ENCODE results near the gene CSMD2.

The CSMD2 gene

DNA sequence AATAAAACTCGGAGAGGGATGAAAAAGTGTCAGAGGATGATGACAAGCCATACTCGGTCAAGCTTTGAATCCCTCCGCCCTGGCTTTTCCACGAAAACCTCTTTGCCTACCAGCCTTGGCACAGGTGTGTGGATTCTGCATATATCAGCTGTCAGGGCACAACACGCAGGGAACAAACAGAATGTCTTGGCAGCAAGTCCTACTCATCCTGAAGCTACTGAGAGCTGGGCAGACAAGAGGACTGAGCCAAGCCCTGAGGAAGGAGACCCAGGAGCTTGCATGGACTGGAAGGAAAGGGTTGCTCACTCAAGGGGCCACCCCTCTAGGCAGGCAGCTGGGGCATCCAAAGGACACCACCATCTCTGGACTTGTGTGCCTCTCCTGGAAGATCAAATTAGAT is 168.7 kb downstream of the CSMD2 start:
- DNase-seq: no peak

DNA sequence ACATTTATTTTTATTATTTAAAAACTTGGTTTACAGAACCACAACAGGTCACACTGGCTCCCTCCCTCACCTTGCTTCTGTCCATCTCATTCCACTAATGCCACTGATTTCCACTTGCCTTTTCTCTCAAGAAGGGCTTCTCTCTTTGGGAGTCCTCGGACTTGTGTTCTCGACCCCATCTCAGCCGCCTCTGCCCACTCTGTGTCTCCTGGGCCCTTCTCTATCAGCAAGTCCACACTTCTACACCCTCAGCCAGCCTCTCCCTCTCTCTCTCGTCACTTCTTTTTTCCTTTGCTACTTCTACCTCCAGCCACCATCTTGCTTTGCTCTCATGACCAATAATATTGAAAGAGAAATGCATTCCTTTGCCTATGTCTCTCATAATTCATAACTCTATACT is 171.7 kb downstream of the CSMD2 start:
- DNase-seq: no peak

- no peak for DNase-seq
These were observed 174.7 kb downstream of the CSMD2 start for GRCh38 chr1:33990281-33990680.

- DNase-seq: no peak
These were observed 176.9 kb downstream of the CSMD2 start for GRCh38 chr1:33988161-33988560.

DNA sequence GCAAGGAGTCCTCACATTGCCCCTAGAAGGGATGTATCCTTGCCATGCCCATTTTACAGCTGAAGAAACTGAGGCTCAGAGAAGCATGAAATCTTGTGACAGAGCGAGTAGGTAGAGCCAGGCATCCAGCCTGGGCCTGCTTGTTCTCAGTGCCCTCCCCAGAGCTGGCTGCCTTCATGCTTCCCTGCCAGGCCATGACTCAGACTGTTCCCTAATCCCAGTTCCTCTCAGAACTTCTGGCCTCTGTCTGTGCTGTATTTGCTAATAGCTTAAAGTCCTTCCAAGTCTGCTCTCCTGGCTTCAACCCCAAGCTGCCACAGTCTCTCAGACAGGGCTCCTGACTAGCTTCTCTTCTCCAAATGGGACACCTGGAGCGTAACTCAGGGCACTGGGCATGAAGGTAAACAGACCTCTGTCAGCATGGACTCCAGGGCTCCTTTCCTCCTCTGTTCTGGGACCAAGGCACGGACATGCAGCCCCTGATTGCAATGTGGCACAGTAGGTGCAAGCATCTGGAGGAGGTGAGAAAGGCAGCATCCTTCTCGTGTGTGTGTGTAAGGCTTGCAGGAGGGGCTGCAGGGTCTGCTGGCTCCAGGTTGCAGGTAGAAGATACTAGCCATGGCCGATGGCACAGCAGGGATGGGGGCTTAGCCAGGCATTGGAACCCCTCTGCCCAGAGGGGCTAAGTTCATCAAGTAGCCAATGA is 178.5 kb downstream of the CSMD2 start:
- no peak for DNase-seq

GRCh38 chr1:33985656-33986055 is 179.4 kb downstream of the CSMD2 start:
- no peak for DNase-seq

DNA sequence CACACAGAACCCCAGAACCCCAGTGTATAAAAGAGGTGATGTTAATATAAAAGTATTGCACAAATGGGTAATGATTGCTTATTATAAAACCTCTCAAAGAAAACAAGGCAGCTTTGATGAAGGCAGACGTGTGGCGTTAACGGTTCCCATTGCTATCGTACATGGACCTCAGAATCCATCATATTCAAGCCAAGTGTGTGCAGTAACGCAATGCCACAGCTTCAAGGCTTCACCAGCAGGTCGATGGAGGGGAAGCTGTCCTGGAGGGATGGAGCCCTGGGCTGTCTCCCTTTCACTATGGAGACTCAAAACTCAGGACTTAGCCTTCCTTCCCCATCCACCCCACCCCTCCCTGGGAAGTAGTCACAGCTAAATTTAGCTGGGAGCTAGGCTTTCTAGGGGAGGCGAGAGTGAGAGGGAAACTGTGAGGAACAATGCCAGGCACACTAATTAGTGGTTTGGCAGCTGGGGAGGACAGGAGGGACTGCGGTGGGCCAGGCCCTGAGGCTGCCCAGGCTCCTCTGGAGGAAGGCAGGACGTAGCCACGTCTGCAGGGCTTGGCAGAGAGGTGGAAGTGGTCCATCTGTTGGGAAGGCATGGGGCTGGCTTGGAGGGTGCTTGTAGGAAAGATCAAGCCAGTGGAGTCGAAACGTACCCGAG is 180.0 kb downstream of the CSMD2 start:
- DNase-seq: no peak

DNA sequence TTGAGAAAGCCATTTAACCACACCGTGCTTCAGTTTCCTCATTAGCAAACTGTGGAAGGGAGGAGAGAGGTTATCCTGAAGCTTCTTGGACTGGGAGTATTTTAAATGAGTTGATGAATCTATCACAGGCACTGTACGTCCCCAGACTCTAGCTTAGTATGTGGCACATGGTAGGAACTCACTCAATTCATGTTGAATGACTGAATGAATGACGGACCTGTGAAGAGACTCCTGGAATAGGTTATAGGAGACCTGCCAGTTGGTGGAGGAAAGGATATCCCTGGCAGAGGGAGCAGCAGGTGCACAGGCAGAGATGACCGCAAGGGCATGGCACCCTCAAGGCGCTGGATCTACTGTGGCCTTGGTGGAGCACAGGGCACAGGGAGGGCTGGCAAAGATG is 182.6 kb downstream of the CSMD2 start:
- no peak for DNase-seq

GRCh38 chr1:33979341-33979740 is 185.7 kb downstream of the CSMD2 start:
- no peak for DNase-seq

GRCh38 chr1:33975961-33976360 is 189.1 kb downstream of the CSMD2 start:
- no peak for DNase-seq

GRCh38 chr1:33973799-33974545 is 191.1 kb downstream of the CSMD2 start:
- DNase-seq: no peak

- DNase-seq: no peak
These were observed 192.2 kb downstream of the CSMD2 start for GRCh38 chr1:33972676-33973395.

- DNase-seq: no peak
These were observed 193.1 kb downstream of the CSMD2 start for GRCh38 chr1:33971913-33972312.

GRCh38 chr1:33971018-33971710 is 193.9 kb downstream of the CSMD2 start:
- DNase-seq: no peak

DNA sequence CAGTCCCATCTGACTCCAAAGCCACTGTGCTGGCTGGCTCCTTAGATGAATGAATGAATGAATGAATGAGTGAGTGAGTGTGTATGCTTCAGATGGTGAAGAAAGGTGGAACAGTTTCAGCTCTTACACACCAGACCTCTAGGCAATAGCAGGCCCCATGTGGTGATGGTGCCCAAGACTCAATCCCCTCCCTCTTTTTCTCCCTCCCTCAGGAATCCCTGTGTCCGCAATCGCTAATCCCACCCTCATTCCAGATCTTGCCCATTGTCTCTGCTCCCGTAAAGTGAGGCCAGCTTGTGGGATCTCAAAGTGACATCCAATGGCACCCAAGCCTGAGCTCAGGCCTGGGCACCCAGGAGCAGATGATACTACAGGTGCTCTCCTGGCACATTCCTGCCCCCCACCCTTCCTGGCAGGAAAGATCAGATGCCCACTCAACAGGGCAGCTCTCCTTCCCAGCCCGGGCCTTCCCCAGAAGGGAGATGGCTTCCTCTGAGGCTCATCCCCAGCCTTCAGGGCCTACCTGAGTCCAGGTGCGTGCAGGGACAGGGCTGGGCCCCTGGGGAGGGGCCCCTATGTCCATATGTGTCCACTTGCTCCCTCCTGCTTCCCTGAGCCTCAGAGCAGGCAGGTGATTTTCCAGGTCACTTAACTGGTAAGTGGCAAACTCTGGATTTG is 194.7 kb downstream of the CSMD2 start:
- DNase-seq: no peak

DNA sequence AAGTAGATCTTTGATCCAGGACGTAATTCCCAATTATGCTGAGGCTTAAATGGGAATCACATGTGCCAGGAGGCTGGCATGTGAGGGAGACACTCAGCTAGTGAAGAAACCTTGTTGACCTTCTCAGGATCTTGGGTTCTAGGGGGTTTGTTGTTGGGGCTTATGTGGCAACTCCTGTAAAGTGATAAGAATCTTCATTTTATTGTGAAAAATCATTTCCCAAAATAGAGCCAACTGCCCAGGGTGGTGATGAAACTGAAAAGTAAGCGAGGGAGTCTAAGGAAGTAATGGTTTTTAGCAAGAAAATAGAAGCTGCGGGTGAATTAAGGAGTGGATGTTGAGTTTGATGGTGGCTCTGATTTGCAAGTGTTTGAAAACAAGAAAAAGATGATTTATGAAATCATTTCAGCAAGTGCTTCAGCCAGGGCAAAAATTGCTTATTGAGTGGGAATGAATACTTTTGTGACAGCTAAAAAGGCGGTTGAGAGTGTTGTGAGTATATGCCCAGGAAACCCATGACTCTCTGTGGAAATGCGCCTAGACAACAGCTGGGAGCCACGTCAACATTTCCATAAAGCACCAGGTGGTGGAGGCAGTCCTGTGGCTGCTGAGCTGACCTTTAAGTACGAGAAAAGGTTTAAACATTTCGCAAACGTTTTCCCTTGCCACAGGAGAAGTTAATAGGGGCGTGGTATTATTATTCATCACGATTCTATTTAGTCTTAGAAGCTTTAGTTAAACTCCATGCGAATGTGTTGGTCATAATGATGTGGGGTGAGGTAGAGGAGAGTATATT is 198.5 kb downstream of the CSMD2 start:
- no peak for DNase-seq

DNA sequence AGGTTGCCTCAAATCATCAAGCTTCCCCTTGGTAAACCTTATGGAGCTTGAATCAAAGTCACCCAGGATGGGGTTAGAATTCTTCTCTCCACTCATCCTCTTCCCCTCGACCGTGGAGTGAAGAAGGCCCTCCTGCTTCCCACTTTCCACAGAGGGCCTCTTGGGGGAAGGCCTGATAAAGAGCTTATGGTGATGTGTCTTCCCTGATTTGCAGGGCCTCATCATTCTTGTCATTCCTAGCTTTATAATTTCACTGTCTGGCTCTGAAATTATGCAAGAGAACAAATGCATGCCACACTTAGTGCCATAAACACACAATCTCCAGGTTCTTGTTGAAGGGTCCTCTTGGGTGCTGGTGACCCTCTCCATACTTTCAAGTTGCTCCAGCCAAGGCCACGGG is 199.9 kb downstream of the CSMD2 start:
- no peak for DNase-seq

DNA sequence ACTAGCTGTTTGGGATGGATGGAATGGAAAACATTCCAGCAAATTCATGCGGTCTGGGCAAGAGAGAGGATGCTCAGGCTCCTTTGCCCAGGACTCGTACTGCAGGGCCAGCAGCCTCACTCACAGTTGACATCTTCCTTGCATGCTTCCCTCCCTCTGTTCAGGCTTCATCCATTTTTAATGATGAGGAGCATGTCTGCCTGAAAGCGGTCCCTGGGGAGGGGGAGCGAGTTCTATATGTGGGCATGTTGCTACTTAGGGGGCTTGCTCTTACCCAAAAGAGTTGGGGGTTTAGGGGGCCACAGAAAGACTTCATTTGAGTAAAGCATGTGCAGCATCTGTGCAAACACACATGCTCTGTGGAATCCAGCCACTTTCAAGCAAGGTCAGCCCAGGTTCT is 203.0 kb downstream of the CSMD2 start:
- no peak for DNase-seq

DNA sequence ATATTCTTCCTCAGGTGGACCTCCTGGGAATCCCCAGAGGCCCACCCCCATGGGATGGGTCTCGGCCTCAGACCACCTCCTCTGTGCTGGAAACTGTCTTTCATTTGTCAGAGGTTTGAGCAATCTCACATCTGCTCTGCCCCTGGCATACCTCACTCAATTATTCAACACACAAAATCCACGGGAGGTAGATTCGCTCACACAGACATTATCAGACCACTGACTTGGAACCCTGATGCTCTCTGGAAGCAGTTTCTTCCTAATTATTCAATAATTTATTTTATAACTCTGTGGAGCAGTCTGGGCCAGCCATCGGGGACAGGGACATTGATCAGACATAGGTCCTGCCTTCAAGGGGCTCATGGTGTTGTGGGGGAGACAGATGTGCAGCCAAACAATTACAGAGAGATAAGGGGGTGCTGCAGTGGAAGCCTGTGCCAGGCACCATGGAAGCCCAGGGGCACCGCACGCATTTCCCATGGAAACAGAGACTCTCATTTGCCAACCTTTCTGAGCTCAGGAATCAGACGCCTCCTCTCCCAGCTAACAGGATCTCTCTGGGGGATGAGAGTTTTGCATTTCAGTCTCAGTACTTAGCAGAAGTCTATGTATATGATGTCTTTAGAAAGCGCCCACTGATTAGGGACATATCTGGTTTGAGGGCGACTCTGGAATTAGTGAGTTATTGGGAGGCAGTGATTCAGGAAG is 204.7 kb downstream of the CSMD2 start:
- no peak for DNase-seq

DNA sequence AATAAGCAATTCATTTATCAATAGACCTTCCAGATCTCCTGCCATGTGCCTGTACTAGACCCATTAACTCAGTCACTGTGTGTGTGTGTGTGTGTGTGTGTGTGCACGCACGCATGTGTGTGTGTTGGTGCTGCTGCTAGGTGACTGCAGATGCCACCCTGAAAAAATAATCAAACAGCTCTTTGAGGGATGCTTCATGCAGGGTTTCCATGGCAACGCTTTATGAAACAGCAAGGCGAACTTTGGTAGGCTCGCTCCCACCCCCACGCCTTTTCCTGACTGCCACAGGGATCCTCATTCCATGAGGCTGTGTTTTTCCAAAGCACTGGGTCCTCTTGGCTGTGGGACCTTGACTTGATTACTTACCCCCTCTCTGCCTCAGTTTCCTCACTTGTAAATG is 207.2 kb downstream of the CSMD2 start:
- no peak for DNase-seq

- no peak for DNase-seq
These were observed 209.9 kb downstream of the CSMD2 start for GRCh38 chr1:33955096-33955495.

Data from EL (cell line).